ENCODE data around the gene ANKRD13C.

ANKRD13C gene

DNA sequence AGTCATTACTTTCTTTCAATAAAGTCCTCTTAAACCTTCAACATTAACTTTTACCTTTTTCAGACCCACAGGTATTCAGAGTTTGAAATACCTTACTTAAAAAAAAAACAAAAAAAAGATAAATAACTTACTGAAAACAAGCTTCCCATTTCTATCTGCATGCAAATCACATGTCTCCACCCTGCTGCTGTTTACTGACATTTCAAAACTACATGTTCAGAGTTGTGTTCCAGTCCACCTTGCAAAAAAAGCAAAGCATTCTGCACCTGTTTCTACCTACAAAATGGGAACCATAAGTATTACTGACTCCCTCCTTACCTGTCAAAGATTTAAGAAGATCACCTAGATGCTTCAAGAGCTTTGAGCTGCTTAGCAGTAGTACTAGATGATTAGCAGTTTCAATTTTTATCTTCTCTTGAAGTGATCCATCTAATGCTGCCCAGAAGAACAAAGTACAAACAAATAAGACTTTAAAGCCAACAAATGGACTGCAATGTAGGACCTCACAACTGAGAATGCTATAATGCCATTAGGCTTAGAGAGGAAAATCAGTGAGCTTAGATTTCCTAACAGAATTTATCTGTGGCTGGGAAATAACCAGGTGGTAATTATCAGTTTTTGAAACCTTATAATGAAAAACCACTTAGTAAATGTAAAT lies 61.2 kb downstream of the ANKRD13C start:
- DNase-seq = no peak

DNA sequence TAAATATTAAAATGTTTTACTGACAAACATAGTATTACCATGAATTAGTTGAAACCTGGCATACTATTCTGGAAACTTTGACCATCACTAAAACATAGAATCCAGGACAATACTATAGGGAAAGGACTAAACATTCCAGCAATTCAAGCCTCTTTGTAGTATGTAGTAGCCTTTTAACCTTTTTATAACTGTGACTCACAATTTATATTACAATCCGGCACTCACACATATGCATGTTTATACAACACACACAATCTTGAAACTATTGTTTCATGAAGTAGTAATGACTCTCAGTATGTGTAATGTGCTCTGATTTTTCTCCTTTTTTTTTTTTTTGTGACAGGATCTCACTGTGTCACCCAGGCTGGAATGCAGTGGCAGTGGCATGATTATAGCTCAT lies 64.3 kb downstream of the ANKRD13C start:
- DNase-seq = no peak

DNA sequence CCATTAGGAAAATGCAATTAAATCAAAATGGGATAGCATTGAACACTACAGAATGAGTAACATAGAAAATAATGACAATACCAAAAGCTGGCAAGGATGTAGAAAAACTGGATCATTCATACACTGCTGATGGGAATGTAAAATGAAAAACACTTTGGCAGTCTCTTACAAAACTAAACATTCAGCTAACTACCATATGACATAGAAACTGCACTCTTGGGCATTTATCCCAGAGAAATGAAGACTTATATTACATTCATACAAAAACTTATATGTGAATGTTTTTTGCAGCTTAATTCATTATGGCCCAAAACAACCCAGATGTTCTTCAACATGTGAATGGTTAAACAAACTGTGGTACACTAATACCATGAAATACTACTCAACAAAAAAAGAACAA lies 66.4 kb downstream of the ANKRD13C start:
- no peak for DNase-seq

DNA sequence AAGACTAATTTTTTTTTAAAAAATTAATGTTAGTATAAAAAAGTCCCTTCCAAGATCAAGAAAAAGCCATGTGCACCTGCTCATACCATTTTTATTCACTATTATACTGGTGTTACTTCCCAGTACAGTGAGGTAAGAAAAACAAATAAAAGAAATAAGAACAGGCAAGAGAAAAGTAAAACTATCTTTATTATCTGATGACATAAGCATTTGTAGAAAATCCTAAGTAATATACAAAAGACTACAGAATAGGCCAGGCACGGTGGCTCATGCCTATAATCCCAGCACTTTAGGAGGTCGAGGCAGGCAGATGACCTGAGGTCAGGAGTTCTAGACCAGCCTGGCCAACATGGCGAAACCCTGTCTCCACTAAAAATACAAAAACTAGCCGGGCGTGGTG lies 68.1 kb downstream of the ANKRD13C start:
- DNase-seq = no peak

DNA sequence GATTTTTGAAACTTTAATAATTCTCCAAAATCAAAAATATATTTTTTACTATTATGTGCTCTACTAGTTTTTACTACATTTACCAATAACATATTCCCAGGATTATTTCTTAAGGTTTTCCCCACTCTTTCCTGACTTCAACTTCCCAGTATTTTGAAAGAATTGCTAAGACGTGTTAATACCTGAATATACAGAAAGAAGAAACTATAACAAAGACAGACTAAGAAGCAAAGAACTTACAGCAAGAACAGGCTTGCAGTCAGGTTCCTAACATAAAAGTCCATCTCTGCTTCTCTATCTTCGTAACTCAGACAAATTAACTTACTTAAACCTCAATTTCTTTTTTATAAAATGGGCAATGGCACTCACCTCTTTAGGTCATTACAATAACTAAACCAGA lies 70.2 kb downstream of the ANKRD13C start:
- DNase-seq = no peak

DNA sequence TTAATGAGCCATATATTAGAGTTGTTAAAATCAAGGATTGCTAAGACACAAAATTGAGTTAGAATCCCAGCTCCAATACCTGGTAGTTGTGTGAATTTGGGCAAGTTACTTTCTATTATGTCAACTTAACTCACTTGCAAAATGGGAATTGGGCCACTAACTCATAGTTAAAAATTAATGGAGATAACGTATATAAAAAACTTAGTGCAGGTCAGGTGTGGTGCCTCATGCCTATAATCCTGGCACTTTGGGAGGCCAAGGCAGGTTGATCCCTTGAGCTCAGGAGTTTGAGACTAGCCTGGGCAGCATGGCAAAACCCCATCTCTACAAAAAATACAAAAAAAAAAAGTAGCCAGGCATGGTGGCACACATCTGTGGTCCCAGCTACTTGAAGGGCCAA lies 75.8 kb downstream of the ANKRD13C start:
- no peak for DNase-seq

DNA sequence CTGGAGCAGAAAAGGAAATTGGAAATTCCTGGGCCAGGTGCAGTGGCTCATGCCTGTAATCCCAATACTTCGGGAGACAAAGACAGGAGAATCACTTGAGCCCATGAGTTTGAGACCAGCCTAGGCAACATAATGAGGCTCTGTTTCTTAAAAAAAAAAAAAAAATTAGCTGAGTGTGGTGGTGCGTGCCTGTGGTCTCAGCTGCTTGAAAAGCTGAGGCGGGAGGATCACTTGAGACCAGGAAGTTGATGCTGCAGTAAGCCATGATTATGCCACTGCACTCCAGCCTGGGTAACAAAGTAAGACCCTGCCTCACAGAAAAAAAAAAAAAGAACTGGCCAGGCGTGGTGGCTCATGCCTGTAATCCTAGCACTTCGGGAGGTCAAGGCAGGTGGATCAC lies 76.6 kb downstream of the ANKRD13C start:
- DNase-seq = no peak

DNA sequence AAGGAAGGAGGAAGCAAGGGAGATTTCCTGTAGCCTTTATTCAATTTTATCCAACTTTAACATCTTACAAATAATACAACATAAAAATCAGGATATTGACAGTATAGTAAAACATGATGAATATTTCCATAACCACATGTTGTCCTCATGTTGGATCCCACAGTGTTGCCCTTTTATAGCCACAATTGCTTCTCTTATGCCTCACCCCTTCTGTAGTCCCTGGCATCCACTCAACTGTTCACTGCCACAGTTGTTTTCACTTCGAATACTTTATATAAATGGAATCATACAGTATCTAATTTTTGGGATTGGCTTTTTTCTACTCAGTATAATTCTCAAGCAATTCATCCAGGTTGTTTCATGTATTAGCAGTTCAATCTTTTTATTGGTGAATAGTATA lies 88.6 kb downstream of the ANKRD13C start:
- DNase-seq = no peak

DNA sequence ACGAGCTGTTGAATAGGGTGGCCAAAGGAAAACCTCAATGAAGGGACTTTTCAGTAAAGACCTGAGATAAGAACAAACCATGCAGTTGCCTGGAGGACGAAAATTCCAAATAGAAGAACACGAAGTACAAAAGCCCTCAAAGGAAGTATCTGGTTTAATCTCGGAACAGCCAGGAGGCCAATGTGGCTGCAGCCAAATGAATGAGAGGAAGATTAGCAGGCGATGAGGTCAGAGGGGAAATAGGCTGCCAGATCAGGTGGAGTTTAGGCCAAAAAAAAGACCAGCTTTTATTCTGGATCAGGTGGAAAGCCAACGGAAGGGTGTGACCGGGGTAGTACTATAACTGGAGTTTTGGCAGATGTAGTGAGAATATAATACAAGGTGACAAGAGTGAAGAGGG lies 89.7 kb downstream of the ANKRD13C start:
- no peak for DNase-seq

DNA sequence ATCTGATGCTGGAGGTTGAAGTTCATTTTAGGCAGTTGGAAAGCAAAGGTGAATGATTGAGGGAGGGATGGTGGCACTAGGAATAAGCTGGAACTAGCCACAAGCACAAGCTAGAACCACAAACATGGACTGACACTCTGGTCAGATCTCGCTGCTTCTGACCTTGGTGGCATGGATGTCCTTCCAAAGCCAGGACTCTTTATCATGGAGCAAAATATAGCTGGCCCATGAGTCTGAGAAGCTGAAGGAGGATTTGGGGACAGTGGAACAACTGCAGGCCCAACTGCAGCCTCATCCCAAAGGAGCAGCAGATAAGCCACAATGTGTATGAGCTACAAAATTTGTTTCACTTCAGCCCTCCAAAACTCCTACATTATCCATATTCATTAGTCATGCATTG lies 97.9 kb downstream of the ANKRD13C start:
- no peak for DNase-seq

DNA sequence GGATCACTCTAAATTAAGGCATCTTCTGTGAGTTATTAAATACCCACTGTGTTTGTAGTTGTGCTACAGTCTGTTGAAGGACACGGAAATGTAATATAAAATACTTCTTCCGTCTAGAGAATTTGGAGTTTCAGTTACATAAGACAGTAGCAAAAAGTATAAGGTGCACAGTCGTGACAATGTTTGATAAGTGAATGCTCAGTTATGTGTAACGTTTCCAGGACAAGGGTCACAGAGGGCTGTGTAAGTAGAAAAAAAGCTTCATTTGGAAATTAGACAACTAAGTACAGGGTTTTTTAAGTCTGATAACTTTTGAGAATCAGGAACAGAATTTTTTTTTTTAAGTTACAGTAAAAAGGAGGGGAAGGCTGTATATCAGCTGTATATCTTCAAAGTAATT lies 105.8 kb downstream of the ANKRD13C start:
- no peak for DNase-seq

DNA sequence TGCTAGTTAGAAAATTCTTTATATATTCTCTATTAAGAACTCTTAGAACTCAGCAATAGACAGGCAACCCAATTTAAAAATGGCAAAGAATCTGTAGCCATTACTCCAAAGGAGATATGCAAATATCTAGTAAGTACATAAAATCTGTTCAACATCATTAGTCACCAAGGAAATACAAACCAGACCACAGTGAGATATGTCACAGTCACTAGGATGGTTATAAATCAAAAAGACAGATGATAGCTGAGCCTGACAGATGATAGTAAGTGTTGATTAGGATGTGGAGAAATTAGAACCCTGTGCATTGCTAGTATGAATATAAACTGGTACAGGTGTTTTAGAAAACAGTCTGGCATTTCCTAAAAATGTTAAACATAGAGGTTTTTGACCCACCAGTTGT lies 106.8 kb downstream of the ANKRD13C start:
- DNase-seq = no peak

DNA sequence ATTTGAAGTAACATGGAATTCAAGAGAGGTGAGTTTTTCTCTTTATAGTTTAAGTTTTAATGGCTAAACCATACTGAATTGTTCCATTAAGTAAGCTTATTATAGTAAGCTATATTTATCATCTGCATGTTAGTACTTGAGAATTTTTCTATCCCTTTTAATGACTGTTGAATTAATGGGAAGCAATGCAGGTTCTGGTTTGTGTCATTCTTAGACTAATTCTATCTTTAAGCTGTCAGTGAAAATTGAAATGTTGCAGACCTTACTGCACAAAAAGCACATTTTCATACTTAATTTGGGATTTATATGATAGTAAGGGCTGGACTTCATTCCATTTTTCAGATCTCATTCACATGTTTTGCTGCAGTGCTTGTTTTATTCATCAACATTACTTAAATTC lies 107.4 kb downstream of the ANKRD13C start:
- no peak for DNase-seq

DNA sequence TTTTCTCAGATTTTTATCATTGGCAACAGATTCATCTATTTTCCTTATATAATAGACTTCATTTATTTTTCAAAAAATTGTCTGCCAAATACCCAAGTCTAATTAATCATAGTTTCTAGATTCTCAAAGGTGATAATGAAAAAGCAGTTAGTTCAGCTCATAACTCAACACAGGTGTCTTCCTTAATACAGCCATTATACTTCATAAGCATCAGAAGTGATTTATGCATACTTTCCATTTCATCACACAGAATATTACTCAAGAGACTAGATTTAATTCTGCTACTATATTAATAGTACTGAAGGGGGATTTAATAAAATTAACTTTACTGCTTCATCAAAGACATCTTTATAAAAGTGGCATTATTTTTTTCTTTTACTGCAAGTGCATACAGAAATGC lies 114.6 kb downstream of the ANKRD13C start:
- no peak for DNase-seq

DNA sequence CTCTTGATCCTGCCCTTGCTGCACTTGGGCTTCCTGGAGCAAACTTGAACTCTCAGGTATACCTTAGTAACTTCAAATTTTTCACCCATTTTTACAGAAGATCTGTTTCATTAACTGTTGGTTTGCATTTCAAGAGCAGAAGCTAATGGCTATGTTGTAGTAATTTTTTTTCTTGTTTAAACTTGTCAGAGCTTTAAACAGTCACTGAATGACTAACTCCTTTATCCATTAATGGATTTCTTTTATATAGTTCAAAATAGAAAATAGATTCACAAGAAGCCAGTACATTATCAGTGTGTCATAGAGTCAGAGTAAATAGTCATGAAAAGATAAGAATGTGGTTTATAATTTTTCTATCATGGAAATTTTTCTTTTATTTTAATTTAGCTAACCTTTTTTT lies 119.8 kb downstream of the ANKRD13C start:
- DNase-seq = no peak

DNA sequence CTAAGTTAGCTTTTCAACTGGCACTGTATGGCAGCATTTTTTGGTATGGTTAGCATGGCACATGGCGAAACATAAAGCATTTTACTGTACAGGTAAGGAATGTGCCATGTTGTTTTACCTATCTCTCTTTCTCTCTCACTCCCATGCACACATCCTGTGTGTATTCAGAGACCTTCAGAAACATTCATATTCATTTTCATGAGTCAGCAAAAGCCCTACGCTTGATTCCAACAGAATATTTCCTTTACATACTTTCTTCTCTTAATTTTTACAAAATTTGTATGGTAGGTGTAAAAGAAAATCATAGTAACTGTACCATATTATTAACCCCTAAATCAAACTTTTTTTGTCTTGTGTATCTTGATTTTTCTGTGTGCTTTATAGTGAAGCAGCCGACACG lies 123.0 kb downstream of the ANKRD13C start:
- no peak for DNase-seq

DNA sequence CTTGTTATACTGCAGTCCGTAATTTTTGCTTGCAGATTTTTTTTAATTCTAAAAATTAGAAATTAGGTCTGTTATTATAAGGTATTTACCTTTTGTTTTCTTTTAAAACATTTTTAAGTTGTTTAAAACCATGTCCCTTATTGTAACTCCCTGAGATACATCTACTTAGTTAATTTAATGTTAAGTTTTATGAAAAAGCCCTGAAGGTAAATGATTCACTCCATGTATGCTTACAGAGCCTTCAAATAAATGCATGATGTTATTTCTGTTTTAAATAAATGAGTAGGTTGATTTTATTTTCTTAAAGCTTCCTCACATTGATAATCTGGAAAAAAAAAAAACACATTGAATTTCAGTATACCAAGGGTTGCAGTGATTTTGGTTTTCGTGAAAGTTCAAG lies 125.9 kb downstream of the ANKRD13C start:
- no peak for DNase-seq

DNA sequence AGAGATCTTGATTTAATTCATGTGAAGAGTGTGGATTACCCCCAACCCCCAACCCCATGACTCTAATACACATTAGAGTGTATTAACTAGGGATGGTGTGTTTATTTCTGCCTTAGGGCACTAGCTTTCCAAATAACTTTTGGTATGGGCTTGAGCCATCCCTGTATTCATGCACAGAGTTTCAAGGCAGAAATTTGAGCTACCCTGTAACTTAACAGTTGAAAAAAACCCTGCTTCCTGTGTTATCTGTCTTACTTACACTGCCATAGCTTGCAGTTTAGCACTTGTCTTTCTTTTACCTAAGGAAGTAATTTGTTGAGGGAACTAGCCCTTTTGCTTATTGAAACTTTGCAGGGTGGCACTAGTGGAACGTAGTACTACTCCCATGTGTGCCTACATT lies 127.1 kb downstream of the ANKRD13C start:
- DNase-seq = no peak

DNA sequence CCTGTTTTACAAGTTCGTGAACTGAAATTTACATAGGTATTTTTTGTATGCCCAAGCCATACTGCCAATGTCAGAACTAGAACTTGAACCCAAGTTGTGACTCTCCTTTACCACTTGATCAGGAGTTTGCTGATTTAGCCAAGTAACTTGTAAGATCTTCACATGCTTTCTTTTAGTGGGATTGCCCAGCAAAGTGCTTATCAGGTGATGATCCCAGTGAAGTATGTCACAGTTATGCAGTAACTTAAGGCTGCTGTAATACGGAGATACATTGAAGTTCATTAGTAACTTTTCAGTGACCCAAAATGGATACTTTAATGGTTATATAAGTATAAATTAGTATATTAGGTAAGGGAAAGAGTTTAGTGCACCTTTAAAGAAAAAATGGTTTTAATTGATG lies 129.6 kb downstream of the ANKRD13C start:
- DNase-seq = no peak

DNA sequence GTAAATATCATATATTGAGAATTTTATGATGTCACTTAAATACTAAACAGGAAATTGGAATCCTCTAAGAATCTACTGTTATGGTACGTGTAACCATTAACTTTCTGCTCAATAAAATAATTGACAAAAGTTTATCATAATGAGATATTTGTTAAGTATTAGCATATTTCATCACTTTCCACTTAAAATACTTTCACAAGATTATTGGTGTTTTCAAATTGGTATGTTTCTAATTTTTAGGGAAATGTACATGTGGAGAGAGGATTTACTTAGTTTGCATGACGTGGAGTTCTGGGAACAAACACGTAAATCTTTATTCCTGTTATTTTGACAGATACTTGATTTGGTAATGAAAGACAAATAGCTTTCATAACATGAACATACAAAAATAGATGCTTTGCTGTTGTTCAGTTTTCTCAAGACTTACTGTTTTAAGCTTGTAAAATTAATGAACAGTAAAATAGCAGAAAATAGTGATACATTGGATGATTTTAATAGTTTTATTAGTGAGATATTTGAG lies 131.7 kb downstream of the ANKRD13C start:
- no peak for DNase-seq

DNA sequence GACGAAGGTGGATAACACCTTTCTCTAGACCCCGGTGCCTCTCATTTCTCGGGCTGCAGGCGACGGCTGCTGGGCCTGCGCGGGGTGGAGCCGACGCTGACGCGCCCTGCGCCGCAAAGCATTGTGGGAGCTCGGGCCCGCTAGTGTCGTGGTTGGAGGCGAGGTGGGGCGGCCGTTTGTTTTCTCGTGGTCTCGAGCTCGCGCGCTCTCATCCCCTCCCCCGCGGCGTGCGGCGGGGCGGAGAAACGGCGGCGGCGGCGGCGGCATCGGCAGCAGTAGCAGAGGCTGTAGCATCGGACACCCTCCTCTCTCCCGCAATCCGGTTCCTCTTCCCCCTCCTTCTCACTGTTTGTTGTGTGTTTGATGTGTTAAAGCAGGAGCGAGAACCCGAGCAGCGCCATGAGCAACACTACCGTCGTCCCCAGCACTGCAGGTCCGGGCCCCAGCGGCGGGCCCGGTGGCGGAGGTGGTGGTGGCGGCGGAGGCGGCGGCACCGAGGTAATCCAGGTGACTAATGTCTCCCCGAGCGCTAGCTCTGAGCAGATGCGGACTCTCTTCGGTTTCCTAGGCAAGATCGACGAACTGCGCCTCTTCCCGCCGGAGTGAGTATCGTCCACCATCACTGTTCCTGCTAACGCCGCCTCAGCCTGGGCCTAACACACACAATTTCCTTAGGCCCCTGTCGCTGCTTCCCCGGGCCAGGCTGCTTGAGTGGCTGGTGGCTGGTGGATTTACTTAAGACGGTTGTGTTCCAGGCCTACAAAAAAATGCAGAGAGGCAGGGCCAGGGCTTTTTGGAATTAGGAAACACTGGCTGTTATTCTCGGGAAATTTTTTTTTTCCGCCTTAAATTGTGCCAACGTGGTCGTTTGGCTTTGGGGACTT lies 133.0 kb downstream of the ANKRD13C start, which contains the start of gene SRSF11:
TSS of gene SRSF11 (plus strand) at position 143 of the 884 bp plus-strand sequence. CDS start at position 400, 257 bp downstream.
- peak; percentile 98 for DNase-seq

DNA sequence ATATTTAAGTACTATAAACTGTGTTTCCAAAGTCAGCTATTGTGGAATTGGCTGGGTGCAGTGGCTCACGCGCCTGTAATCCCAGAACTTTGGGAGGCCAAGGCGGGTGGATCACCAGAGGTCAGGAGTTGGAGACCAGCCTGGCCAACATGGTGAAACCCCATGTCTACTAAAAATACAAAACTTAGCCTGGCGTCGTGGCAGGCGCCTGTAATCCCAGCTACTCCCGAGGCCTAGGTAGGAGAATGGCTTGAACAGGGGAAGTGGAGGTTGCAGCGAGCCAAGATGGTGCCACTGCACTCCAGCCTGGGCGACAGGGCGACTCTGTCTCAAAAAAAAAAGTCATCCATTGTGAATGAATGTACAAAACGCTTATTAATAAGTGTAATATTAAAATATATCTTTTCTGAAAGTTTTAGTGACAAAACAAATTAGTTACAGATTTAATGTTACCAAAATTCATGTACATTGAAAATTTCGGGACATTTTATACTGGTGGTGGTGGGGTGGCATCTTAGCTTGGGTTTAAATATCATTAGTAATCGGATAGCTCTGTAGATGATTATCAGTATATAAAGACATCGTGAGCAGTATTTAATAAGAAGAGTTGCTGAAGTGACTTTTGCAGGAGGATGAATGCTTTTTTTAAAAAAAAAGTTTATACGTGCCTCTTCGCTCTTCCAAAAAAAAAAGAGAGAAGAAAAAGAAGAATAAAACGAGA lies 133.8 kb downstream of the ANKRD13C start:
- no peak for DNase-seq

DNA sequence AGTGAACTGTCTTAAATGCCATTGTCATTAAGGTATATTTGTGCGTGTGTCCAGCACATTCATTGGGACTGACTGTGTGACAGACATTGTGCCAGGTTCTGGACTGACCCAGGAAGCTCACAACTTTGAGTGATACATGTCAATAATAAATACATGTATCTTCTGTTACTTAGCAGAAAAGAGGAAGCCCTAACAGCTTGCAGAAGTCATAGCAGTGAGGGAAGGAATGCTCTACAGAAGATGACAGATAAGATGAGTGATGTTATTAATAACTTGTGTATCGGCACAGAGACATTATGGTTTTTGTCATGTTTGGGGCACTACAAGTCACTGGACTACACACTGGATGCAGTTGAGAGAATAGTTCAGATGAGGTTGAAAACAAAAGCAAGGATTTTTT lies 134.5 kb downstream of the ANKRD13C start:
- no peak for DNase-seq

DNA sequence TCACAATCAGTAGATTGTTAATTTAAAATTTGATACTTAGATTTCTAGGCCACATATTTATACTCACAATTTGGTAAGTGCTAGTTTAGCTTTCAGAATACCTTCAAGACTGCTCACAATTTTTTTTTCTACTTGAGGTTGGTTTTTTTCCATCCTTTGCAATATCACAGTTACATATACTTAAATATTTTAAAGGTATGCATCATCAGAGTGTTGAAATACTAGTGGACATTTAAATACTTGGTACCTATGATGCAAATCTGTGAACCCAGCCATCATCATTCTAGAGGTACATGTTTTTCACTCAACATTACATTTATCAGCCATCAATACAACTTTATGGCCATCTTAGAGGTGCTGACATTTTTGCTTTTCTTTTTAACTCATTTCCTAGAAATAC lies 143.0 kb downstream of the ANKRD13C start:
- DNase-seq = no peak

Data from CD4-positive, alpha-beta T cell treated with Interleukin-17A for 4 hours (primary cell).